Peyer's patch (tissue), 4 donors: ENCODE results near the gene NOS1AP. TPM values are rescaled to one million over a fixed set of nuclear protein-coding genes. Genes with fewer than 3 reads are reported as not detected.
A peak's percentile ranks its signal among the peaks of the same experiment; 100 is the strongest.

ENCODE experiments used
- DNase-seq, 3 donors: peaks; one replicate each; pipeline ENCODE4 v3.0.0-alpha.2; 2017 to 2019
- H3K27ac ChIP-seq, 4 donors: fragments of 200-600 bp; sonication (generic); one replicate each; pipeline ENCODE4 v1.5.1; 2016 to 2019
- H3K27me3 ChIP-seq, 2 donors: fragments of 200-600 bp; sonication (generic); one replicate each; pipeline ENCODE4 v1.5.1; 2019
- H3K36me3 ChIP-seq, 3 donors: fragments of 200-600 bp; sonication (generic); one replicate each; pipeline ENCODE4 v1.5.1; 2016 to 2019
- H3K4me1 ChIP-seq, 4 donors: fragments of 200-600 bp; sonication (generic); one replicate each; pipeline ENCODE4 v1.5.1; 2016 to 2019
- H3K4me3 ChIP-seq, 4 donors: fragments of 200-600 bp; sonication (generic); 1 replicate in 3 of 4; 2 replicates in 1 of 4; pipeline ENCODE4 v1.5.1; 2016 to 2019; ENCODE audit warnings: mild to moderate bottlenecking in 1 of 4
- H3K9me3 ChIP-seq, 4 donors: fragments of 200-600 bp; sonication (generic); one replicate each; pipeline ENCODE4 v1.5.1; 2016 to 2019; ENCODE audit warnings: mild to moderate bottlenecking in 1 of 4
- POLR2A ChIP-seq, 2 donors: fragments of 450-650 bp; IDR thresholded peaks; one replicate each; pipeline ENCODE4 v1.5.1; 2017; ENCODE audit warnings: antibody characterized with exemption in 2 of 2, mild to moderate bottlenecking in 2 of 2, moderate library complexity in 2 of 2
- total RNA-seq, 4 donors: library from RNA; depleted of rRNA; stranded (reverse); fragments of >200 nt; gene quantifications; one replicate each; pipeline ENCODE4 v1.1.0, GENCODE V29; 2016
- TF ChIP-seq, protein P1 (sequence below), 6 experiments: fragments of 450-650 bp in 4 of 6; fragments of 200-600 bp in 2 of 6; sonication (generic) in 1 of 6; IDR thresholded peaks; one replicate each; pipeline ENCODE4 v1.5.1; 2017 to 2019; ENCODE audit warnings: antibody characterized with exemption in 6 of 6, mild to moderate bottlenecking in 3 of 6, moderate library complexity in 1 of 6

The NOS1AP gene
- total RNA-seq, 4 donors from 2014 or later = 6.3 to 18.5 (median 11.9) TPM

DNA sequence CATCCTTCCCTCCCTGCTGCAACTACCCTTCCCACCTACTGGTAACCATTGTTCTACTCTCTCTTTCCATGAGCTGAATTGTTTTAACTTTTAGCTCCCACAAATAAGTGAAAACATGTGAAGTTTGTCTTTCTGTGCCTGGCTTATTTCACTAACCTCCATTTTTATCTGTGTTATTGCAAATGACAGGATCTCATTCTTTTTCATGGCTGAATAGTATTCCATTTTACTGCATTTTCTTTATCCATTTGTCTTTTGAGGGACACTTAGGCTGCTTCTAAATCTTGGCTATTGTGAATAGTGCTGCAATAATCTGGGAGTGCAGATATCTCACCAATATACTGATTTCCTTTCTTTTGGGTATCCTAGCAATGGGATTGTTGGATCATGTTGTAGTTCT lies 80.6 kb downstream of the NOS1AP start:
- no peak for TF ChIP-seq POLR2A (IDR thresholded peaks at IDR 0.05)
- TF ChIP-seq, protein P1, sequence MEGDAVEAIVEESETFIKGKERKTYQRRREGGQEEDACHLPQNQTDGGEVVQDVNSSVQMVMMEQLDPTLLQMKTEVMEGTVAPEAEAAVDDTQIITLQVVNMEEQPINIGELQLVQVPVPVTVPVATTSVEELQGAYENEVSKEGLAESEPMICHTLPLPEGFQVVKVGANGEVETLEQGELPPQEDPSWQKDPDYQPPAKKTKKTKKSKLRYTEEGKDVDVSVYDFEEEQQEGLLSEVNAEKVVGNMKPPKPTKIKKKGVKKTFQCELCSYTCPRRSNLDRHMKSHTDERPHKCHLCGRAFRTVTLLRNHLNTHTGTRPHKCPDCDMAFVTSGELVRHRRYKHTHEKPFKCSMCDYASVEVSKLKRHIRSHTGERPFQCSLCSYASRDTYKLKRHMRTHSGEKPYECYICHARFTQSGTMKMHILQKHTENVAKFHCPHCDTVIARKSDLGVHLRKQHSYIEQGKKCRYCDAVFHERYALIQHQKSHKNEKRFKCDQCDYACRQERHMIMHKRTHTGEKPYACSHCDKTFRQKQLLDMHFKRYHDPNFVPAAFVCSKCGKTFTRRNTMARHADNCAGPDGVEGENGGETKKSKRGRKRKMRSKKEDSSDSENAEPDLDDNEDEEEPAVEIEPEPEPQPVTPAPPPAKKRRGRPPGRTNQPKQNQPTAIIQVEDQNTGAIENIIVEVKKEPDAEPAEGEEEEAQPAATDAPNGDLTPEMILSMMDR (IDR thresholded peaks at IDR 0.05) = no peak

DNA sequence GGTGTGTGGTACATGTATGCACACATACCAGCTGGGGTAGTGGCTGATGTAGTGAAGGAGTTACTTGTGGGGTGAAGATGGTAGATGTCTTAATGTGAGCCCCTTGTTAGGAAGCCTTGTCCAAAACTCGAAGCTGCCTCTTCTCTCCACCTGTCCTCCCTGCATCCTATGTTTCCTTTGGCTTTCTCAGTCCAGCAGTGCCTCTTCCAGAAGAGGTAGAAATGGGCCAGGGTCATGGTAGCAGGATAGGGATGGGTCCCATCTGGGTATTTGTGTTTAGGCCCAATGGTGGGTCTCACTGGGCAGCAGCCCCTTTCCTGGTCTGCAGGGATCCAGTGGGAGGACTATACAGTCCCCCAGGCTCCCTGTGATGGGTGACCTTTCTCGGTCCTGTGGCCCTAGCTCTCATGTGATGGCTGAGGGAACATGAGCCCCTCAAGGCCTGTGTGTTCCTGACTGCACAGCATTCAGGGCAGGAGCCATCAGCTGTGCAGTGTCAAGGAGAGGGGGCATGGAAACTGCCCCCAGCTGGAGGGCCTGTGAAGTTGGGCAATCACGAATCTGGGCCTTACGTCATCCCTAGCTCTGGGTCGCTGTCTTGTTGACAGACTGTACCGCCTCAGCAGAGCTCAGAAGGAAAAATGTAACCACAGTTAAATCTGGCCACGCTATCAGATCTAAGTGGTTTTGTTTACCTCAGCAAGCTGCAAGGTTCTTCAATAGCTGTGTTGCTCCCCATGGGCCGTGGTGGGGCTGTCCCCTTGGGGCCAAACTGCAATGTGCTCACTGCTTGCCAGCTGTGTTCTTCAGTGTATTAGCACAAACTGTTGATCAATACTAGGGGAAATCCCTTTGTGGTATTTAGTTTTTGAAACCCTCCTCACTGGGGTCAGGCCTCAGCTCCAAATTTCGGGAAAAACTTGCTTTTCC lies 82.7 kb downstream of the NOS1AP start:
- Histone ChIP-seq H3K4me1 (no peaks in the 10 kb centered on the region), H3K27ac (no peak overlapping the region), H3K36me3 (no peaks in the 10 kb centered on the region), H3K4me3 (no peak overlapping the region), H3K27me3 (no peaks in the 10 kb centered on the region), H3K9me3 (no peaks in the 10 kb centered on the region)
- DNase-seq = peak in 1 of 3 donors; percentile 49
- no peak for TF ChIP-seq POLR2A (IDR thresholded peaks at IDR 0.05)
- TF ChIP-seq, protein P1 (IDR thresholded peaks at IDR 0.05) = no peak

More for the DNA sequence above, 80.6 kb downstream of the NOS1AP start:
- no peaks in the 10 kb centered on the region for H3K27me3 ChIP-seq
- DNase-seq = no peak
- H3K4me3 ChIP-seq = no peak overlapping the region
- H3K27ac ChIP-seq = no peak overlapping the region
- H3K36me3 ChIP-seq = no peaks in the 10 kb centered on the region
- H3K9me3 ChIP-seq = no peaks in the 10 kb centered on the region
- no peaks in the 10 kb centered on the region for H3K4me1 ChIP-seq

DNA sequence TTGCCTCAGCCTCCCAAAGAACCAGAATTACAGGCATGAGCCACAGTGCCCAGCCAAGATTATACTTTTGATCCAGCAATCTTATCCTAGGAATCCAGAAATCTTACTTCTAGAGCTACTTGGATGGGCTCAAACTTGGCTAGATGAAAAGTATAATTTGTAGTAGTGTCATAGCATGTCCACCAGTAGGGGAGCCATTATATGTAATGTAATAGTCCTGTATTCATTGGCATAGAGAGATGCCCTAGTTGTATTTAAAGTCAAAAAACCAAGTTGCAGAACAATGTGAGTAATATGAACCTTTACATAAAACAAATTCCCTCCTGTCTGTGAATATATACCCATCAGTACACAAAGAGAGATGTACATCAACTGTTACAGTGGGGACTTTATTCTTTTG lies 83.9 kb downstream of the NOS1AP start:
- no peak for DNase-seq
- Histone ChIP-seq H3K27ac (no peak overlapping the region), H3K27me3 (no peaks in the 10 kb centered on the region), H3K9me3 (no peaks in the 10 kb centered on the region), H3K4me1 (no peaks in the 10 kb centered on the region), H3K36me3 (no peaks in the 10 kb centered on the region), H3K4me3 (no peak overlapping the region)
- TF ChIP-seq POLR2A (IDR thresholded peaks at IDR 0.05) = no peak
- TF ChIP-seq, protein P1 (IDR thresholded peaks at IDR 0.05) = no peak

DNA sequence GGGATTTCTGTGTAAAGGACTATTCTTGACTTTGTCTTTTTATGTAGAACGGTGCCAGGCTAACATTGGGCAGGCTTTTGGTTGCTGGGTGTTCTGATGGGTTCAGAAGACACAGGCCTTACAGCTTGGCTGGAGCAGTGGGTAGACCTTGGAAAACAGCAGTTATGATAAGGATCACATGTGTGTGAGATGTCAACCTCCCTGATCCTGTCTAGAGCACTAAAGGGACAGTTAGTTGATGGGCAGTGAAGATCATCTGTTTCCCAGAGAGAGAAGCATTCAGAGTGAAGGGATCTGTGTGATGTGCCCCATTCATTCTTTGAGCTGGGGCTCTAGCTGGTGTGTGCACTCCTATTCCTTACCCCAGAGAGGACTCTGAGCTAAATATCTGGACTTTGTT lies 88.0 kb downstream of the NOS1AP start:
- Histone ChIP-seq H3K27ac (no peak overlapping the region), H3K9me3 (no peaks in the 10 kb centered on the region), H3K36me3 (no peaks in the 10 kb centered on the region), H3K27me3 (no peaks in the 10 kb centered on the region), H3K4me1 (peaks cover 0 to 12% (median 2%) of the 10 kb centered on the region in 4 donors), H3K4me3 (no peak overlapping the region)
- TF ChIP-seq POLR2A (IDR thresholded peaks at IDR 0.05) = no peak
- TF ChIP-seq, protein P1 (IDR thresholded peaks at IDR 0.05) = no peak
- no peak for DNase-seq

DNA sequence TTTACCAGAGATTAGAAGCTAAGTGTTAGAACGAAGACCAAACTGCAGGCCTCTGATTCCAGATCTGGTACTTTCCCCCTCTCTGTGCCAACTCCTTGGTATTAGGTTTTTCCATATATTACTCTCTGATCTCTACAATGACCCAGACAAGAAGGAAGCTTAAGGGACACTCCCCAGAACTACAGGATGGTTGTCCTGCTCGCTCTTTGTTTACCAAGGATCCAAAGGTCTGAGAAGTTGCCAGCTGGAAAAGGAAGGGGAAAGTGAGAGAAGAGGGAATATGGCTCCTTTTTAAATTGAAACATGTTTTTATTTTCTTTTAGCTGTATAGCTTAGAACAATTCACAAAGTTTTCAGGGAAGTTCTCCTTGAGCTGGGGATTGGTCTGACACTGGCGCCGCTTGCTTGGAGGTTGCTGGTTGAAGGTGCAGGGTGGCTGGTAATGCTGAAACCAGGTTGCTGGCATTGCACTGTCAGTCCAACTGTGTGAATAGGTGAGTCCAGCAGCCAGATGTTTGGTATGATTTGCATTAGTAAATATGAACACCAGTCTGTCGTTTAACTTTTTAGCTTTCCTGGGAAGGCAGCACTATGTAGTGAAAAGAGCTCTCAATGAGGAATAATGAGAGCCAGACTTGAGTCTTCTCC lies 89.3 kb downstream of the NOS1AP start:
- Histone ChIP-seq H3K27ac (peak overlapping the region in 2 of 4 donors; percentile 19 to 64), H3K9me3 (no peaks in the 10 kb centered on the region), H3K27me3 (no peaks in the 10 kb centered on the region), H3K4me1 (peaks cover 0 to 12% (median 2%) of the 10 kb centered on the region in 4 donors), H3K36me3 (no peaks in the 10 kb centered on the region), H3K4me3 (no peak overlapping the region)
- no peak for TF ChIP-seq POLR2A (IDR thresholded peaks at IDR 0.05)
- TF ChIP-seq, protein P1 (IDR thresholded peaks at IDR 0.05) = no peak
- no peak for DNase-seq
